ENCODE results near the gene KANSL1. TPM values are rescaled to one million over a fixed set of nuclear protein-coding genes. Genes with fewer than 3 reads are reported as not detected.

KANSL1 gene
- total RNA-seq, 1 donor from 2014 or later = 56.2 TPM

DNA sequence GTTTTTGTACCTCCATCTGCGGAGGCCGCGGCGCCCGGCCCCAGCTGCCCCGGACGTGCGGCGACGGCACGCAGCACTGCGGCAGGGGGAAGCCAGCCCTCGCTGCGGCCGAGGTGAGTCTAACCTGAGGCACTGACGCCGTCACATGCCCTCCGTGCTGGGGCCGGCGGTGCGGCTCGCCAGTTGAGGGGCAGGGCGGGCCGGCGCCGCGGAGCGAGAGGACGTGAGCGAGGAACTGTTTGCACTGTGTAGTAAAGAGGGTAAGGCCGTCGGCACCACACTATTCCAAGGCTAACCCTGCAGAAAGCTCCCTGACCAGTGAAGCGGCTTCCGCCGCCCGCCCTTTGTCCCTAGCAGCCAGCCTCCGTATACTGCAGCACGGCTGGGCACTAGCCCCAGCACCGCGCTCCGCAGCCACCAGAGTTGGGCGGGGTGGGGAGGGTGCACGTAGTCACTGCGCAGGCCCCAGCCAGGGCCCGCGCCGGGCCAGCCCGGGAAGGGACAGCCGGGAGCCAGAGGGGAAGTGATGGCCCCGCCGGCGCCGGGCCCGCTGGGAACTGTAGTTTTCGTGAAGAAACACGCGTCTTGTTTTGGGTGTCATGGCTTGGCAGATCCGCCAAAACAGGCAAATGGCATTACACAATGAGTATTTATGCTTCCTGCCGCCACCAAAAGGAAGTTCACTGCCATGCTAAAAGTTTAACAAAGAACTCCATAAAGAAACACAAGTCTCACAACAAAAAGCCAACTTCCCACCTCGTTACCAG lies 580 bp upstream of the KANSL1 start:
- Histone ChIP-seq H3K4me3 (ENCODE audit: low read depth, low read length) (peak overlapping the region; percentile 79), H3K27me3 (ENCODE audit: control insufficient read depth, insufficient read depth, low read length) (no peaks in the 10 kb centered on the region), H3K36me3 (ENCODE audit: control insufficient read depth, insufficient read depth, low read length) (no peaks in the 10 kb centered on the region)
- DNase-seq (ENCODE audit: low read depth) = peak; percentile 58
- TF ChIP-seq, protein P1, sequence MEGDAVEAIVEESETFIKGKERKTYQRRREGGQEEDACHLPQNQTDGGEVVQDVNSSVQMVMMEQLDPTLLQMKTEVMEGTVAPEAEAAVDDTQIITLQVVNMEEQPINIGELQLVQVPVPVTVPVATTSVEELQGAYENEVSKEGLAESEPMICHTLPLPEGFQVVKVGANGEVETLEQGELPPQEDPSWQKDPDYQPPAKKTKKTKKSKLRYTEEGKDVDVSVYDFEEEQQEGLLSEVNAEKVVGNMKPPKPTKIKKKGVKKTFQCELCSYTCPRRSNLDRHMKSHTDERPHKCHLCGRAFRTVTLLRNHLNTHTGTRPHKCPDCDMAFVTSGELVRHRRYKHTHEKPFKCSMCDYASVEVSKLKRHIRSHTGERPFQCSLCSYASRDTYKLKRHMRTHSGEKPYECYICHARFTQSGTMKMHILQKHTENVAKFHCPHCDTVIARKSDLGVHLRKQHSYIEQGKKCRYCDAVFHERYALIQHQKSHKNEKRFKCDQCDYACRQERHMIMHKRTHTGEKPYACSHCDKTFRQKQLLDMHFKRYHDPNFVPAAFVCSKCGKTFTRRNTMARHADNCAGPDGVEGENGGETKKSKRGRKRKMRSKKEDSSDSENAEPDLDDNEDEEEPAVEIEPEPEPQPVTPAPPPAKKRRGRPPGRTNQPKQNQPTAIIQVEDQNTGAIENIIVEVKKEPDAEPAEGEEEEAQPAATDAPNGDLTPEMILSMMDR (IDR thresholded peaks at IDR 0.05; ENCODE audit: insufficient read depth, low read length, poor library complexity, severe bottlenecking) = no peak

DNA sequence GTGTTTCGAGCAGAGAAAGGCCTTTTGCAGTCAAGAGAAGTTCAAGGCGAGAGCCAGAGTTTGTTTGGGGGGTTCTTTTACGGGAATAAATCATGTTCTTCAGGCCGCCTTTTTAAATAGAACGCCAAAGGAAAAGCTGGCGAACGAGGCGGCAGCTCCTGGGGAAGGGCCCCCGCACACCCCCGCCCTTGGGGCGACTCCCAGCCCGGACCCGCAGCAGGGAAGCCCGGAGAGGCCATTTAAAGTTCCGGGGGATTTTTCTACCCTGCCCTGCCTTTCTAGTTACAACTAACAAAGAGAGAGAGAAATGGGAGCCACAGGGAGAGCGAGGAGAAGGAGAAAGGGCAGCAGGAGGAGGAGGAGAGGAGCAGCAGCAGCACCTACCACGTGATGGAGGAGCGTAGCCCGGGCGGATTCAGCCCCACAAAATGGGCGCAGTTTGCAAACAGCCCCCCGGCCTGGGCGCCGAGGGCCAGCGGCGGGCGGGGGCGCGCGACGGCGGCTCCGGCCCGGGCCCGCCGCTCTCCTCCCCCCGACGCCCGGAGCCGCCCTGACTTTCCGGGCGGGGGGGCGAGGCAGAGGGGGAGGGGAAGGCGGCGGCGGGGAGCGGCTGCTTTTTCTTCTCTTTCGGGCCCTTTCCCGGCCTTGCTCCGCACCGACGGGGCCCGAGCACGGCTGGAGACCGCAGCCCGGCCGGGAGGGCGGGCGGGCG lies 634 bp downstream of the KANSL1 start:
- Histone ChIP-seq H3K36me3 (ENCODE audit: control insufficient read depth, insufficient read depth, low read length) (no peaks in the 10 kb centered on the region), H3K4me3 (ENCODE audit: low read depth, low read length) (peak overlapping the region; percentile 87), H3K27me3 (ENCODE audit: control insufficient read depth, insufficient read depth, low read length) (no peaks in the 10 kb centered on the region)
- no peak for DNase-seq (ENCODE audit: low read depth)
- TF ChIP-seq, protein P1 (IDR thresholded peaks at IDR 0.05; ENCODE audit: insufficient read depth, low read length, poor library complexity, severe bottlenecking) = no peak

DNA sequence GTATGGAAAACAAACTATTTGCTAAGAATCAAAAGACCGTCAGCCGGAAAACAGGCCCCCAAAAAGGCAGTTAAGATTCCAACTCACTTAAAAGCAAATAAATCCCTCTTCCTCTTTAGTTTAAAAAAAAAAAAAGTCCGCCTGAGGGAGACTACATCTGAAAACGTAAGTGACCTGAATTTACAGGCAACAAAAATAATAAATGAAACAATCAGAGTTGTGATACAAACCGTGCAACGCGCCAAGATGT lies 1.1 kb downstream of the KANSL1 start:
- TF ChIP-seq, protein P1 (IDR thresholded peaks at IDR 0.05; ENCODE audit: insufficient read depth, low read length, poor library complexity, severe bottlenecking) = no peak
- Histone ChIP-seq H3K27me3 (ENCODE audit: control insufficient read depth, insufficient read depth, low read length) (no peaks in the 10 kb centered on the region), H3K4me3 (ENCODE audit: low read depth, low read length) (peak overlapping the region; percentile 87), H3K36me3 (ENCODE audit: control insufficient read depth, insufficient read depth, low read length) (no peaks in the 10 kb centered on the region)
- no peak for DNase-seq (ENCODE audit: low read depth)

DNA sequence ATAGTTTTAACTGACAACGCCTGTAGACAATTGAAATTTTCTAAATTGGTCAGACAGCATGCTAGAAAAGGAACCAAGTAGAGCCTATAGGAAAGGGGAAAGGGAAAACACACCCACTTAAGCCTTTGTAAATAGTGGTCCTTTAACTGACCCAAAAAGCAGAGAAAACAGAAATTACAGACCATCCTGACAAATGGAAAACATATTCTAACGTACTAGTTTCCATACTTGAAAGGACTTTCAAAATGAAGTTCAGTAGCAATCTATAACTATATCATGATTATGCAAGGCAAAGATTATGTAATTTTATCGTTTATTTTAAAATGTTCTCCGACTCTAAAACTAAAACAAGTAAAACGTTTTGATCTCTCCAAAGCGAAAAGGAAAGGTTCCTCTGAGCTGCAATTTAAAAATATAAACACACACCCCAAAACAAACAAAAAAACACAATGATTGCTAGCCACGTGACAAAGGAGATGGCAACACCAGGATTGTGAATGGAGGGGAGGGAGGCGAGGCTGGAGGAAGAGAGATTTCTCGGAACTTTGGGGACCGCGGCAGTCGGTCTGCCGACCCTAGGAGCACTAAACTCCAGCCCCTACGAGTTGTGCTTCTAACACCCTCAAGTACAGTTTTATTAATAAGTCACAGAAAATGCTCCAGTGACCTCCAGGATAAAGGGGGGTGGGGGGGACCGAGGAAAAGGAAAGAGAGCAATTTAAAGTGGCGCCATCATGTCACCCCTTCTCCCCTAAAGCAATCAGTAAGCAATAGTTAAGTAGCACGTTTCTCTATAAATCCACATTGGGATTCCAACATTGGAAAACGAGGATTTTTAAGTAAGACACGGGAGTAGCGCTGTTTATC lies 1.7 kb downstream of the KANSL1 start:
- no peak for DNase-seq (ENCODE audit: low read depth)
- Histone ChIP-seq H3K27me3 (ENCODE audit: control insufficient read depth, insufficient read depth, low read length) (no peaks in the 10 kb centered on the region), H3K36me3 (ENCODE audit: control insufficient read depth, insufficient read depth, low read length) (no peaks in the 10 kb centered on the region), H3K4me3 (ENCODE audit: low read depth, low read length) (peak overlapping the region; percentile 87)
- TF ChIP-seq, protein P1 (IDR thresholded peaks at IDR 0.05; ENCODE audit: insufficient read depth, low read length, poor library complexity, severe bottlenecking) = no peak

DNA sequence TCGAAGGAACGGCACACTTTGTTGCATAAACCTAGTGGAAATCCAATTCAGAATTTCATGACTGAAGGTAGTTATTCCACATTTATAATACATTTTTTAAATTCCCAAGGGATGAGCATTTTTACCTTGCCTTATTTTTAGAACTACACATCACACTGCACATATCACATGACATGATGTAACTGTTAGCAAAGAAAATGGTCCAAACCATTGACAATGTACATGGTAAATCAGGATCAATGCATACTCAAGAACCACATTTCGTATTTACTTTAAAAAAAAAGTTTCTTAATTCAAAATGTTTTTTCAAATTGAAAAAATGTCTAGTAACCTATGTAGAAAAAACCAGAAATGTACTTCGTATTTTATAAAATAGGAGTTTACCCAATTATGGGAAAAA lies 2.5 kb downstream of the KANSL1 start:
- no peaks in the 10 kb centered on the region for H3K36me3 ChIP-seq (ENCODE audit: control insufficient read depth, insufficient read depth, low read length)
- TF ChIP-seq, protein P1 (IDR thresholded peaks at IDR 0.05; ENCODE audit: insufficient read depth, low read length, poor library complexity, severe bottlenecking) = no peak
- no peak for DNase-seq (ENCODE audit: low read depth)
- H3K27me3 ChIP-seq (ENCODE audit: control insufficient read depth, insufficient read depth, low read length) = no peaks in the 10 kb centered on the region
- no peak overlapping the region for H3K4me3 ChIP-seq (ENCODE audit: low read depth, low read length)
